Ishikawa (cell line): ENCODE data around the gene MAP4K4.

Experiments
- EP300 ChIP-seq: IDR thresholded peaks from 2 replicates; pipeline ENCODE4 v1.6.1; 2012; ENCODE audit warnings: borderline replicate concordance
- RAD21 ChIP-seq: IDR thresholded peaks from 2 replicates; pipeline ENCODE4 v1.6.1; 2012; ENCODE audit warnings: low read depth
- TAF1 ChIP-seq: IDR thresholded peaks from 2 replicates; pipeline ENCODE4 v1.6.1; 2012; ENCODE audit warnings: low read depth, mild to moderate bottlenecking
- TEAD4 ChIP-seq: IDR thresholded peaks from 2 replicates; pipeline ENCODE4 v1.6.1; 2012
- YY1 ChIP-seq: IDR thresholded peaks from 2 replicates; pipeline ENCODE4 v1.6.1; 2012; ENCODE audit warnings: low read depth
- TF ChIP-seq, protein P1 (sequence below): IDR thresholded peaks from 2 replicates; pipeline ENCODE4 v1.6.1; 2012; ENCODE audit warnings: low read depth, mild to moderate bottlenecking
- TF ChIP-seq, protein P2 (sequence below): IDR thresholded peaks from 2 replicates; pipeline ENCODE4 v1.6.1; 2012

GRCh38 chr2:101697124-101698013 is at the start of gene MAP4K4:
- TF ChIP-seq TEAD4 (no peak; the same call in 1 of the 2 replicates), TAF1 (0 out of 2 replicates have a peak, but pooled peaks have one; percentile 47), YY1 (peak; percentile 83), EP300 (no peak), RAD21 (no peak)
- TF ChIP-seq, protein P1, sequence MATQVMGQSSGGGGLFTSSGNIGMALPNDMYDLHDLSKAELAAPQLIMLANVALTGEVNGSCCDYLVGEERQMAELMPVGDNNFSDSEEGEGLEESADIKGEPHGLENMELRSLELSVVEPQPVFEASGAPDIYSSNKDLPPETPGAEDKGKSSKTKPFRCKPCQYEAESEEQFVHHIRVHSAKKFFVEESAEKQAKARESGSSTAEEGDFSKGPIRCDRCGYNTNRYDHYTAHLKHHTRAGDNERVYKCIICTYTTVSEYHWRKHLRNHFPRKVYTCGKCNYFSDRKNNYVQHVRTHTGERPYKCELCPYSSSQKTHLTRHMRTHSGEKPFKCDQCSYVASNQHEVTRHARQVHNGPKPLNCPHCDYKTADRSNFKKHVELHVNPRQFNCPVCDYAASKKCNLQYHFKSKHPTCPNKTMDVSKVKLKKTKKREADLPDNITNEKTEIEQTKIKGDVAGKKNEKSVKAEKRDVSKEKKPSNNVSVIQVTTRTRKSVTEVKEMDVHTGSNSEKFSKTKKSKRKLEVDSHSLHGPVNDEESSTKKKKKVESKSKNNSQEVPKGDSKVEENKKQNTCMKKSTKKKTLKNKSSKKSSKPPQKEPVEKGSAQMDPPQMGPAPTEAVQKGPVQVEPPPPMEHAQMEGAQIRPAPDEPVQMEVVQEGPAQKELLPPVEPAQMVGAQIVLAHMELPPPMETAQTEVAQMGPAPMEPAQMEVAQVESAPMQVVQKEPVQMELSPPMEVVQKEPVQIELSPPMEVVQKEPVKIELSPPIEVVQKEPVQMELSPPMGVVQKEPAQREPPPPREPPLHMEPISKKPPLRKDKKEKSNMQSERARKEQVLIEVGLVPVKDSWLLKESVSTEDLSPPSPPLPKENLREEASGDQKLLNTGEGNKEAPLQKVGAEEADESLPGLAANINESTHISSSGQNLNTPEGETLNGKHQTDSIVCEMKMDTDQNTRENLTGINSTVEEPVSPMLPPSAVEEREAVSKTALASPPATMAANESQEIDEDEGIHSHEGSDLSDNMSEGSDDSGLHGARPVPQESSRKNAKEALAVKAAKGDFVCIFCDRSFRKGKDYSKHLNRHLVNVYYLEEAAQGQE = no peak
- TF ChIP-seq, protein P2, sequence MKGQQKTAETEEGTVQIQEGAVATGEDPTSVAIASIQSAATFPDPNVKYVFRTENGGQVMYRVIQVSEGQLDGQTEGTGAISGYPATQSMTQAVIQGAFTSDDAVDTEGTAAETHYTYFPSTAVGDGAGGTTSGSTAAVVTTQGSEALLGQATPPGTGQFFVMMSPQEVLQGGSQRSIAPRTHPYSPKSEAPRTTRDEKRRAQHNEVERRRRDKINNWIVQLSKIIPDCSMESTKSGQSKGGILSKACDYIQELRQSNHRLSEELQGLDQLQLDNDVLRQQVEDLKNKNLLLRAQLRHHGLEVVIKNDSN = no peak
